ENCODE data around the gene DPYSL3.

- TF ChIP-seq GATA2 (IDR thresholded peaks at IDR 0.05; ENCODE audit: low read depth, low read length) (no peak), GATA3 (IDR thresholded peaks at IDR 0.05; ENCODE audit: low read depth, low read length) (no peak)
Observed at GRCh38 chr5:147391781-147392180, 118.1 kb downstream of the DPYSL3 start.
